NCI-H2196 (cell line): ENCODE results near the gene SVIP.
A peak's percentile ranks its signal among the peaks of the same experiment; 100 is the strongest.

Experiments
- DNase-seq: peaks from one replicate; lab custom pipeline; 2025; ENCODE audit not compliant: unreplicated experiment; lab: John Stamatoyannopoulos, UW

SVIP gene, protein sequence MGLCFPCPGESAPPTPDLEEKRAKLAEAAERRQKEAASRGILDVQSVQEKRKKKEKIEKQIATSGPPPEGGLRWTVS

GRCh38 chr11:22829231-22830081, at the start of gene SVIP:
Gene SVIP (minus strand): TSS chr11:22829801. CDS start chr11:22829748, 53 bp downstream.
- peak; percentile 96 for DNase-seq

GRCh38 chr11:22878604-22879003, 49.0 kb upstream of the SVIP start:
- no peak for DNase-seq

- DNase-seq = no peak
Observed at GRCh38 chr11:22878039-22878438, 48.4 kb upstream of the SVIP start.

GRCh38 chr11:22875869-22876473, 46.4 kb upstream of the SVIP start:
- DNase-seq = peak; percentile 85

- no peak for DNase-seq
Observed at GRCh38 chr11:22869325-22869724, 39.7 kb upstream of the SVIP start.

DNA sequence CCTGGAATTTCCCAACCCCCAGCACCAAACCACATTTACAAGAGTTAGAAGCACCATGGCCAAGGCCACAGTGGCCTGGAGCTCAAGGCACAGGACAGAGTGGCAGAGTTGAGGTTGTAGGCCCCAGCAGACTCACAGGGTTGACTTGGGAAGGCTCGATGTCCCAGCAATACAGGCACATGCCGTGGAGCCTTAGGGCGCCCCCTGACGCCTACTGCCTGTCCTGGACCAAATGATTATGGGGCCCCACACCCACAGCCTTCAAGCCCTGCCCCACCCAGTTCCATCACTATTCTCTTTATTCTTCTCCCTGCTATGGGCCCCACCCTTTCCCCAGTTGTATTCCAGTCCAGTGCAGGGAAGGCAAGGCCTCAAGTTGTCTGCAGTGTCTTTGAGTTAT, 30.6 kb upstream of the SVIP start, which contains the start of gene CCDC179:
Gene CCDC179 (minus strand): TSS at position 234 of the 400 bp plus-strand sequence. CDS start 53 bp downstream, at position 181.
- DNase-seq = no peak

DNA sequence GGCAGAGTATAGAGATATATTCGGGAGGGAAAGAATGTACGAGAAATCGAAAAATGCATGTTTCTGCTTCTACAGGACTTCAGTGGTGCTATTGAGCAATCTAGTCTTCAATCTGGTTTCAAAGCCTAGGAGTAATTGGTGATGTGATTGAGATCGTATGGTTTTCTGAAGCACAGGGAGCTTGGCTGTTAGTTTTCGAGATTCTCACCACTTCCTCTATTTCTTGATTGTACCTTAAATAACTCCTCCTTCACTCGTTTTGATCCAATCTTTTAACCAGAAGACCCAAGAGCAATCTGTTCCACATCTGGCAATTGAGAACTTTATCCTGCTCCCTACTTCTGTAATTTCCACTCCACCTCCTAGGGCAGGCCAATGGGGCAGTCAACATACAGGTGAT, 30.2 kb upstream of the SVIP start:
- DNase-seq = no peak

DNA sequence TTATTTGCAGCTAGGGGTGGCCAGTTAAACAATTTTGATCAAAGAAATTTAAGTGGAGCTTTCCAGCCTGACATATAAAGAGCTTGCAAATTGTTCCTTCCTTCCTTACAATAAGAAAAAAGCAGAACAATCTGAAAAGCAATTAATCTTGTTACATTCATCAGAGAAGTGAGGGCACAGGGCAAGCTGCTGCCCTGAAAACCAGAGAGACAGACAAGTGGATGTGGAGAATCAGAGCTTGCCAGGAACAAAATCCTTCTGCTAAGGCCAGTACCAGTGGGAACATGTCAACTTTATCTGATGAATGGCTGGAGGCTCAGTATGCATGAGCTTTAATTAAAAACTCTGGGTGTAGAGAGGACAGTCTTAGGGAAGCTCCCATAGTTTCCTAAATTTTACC, 21.9 kb upstream of the SVIP start:
- no peak for DNase-seq

DNA sequence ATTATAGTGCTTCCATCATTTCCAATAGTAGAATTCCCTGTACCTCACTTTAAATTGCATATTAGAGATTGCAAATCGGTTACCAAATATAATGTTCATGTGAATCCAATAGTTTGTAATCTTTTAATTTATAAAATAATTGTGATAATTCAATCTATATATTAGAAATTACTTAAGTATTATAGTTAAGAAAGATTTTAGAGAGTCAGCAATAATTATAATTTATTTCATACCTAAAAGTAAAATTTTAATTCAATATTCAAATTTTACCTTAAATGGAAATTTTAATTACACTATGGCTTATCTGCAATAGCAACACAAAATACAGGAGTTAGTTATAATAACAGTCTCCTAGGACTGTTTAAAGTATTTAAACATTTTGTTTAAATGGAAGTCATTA, 17.1 kb upstream of the SVIP start:
- no peak for DNase-seq

DNA sequence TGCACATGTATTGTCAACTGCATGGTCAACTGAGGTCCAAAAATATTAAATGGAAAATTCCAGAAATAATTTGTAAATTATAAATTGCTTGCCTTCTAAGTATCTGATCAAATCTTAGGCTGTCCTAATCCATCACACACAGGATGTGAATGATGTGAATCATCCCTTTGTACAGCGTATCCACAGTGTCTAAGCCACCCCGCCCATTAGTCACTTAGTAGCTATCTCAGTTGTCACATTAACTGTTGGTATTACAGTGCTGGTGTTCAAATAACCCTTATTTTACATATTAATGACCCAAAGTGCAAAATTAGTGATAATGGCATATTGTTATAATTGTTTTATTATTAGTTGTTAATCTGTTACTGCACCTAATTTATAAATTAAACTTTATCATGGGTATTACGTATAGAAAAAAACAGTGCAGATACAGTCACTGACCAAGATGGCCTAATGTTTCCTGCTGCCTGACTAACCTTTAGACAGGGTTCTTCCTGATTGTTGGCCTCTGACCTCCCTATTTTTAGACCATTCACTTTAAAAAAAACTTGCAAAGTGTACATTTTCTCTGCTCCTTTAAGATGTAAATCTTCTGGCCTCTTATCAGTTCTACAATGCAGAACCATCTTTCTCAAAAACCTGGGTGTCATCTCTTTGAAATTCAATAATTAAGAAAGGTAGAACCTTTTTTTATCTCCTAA, 2.9 kb upstream of the SVIP start:
- no peak for DNase-seq

DNA sequence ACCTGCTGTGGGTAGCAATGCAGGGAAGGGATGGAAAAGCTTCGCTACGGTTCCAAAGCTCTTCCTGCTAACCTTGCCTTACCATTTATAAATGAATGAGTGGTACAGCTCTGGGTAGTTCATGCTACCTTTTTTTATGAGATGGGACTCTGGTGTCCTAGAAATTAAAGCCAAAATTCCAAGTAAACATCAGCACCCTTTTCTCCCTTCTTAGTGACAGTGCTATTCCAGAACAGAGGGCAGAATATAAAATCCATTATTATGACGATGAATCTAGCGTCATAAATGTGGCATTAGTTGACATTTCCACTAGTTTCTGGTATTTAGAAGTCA, 447 bp upstream of the SVIP start:
- DNase-seq = no peak

- no peak for DNase-seq
Observed at GRCh38 chr11:22828373-22828772, 1.2 kb downstream of the SVIP start.

DNA sequence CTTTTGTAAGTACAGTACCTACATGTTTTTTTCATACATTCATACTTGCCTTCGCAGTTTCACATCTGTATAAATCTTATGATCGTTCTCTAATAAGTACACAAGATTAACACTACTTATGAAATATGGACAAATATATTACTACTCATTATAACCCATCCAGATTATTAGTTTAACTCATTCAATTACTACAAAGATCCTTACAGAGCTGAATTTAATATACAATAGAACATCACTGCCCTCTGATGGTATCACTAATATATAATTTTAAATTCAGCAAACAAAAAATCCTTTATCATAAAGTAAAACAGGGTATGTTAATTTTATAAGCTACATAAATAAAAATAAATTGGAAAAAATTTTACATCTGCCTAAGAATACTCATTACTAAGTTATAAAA, 7.4 kb downstream of the SVIP start:
- no peak for DNase-seq

GRCh38 chr11:22809893-22810292, 19.7 kb downstream of the SVIP start:
- no peak for DNase-seq

GRCh38 chr11:22808571-22809197, 20.9 kb downstream of the SVIP start:
- no peak for DNase-seq

GRCh38 chr11:22807855-22808570, 21.6 kb downstream of the SVIP start:
- no peak for DNase-seq

DNA sequence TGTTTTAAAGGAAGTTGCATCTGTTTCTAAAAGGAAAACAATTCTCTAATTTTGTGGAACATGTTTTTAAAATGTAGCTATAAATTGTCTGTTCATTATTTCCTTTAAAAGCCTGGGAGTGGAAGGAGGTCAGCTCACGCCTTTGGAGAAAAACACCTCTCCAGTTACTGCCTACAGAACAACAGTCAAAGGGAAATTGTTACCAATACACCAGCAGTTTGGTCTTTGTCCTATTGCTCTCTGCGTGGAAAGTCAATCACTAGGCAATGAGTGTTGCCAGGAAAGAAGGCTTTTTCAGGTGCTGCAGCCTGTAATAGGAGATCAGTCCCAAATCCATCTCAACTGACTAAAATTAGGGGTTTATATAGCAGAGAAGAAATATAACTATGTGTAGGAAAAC, 22.2 kb downstream of the SVIP start:
- DNase-seq = no peak

- no peak for DNase-seq
Observed at GRCh38 chr11:22802861-22803260, 26.7 kb downstream of the SVIP start.

DNA sequence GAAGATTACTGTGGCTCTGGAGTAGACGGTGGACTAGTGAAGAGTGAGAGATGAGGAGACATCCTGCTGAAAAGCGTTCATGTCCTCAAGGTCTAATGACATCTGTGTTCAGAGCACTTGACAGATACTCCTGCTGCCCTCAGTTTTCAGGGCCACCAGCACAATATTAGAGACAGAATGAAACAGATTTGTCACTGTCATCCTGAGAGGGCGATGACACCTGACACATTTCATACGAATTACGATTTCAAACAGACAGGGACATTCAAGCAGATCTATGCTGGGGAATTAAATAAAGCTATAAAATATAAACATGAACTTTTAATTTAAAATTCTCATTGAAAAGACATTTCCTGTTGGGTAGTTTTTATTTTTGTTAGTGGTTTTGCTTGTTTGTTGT, 29.1 kb downstream of the SVIP start:
- no peak for DNase-seq

DNA sequence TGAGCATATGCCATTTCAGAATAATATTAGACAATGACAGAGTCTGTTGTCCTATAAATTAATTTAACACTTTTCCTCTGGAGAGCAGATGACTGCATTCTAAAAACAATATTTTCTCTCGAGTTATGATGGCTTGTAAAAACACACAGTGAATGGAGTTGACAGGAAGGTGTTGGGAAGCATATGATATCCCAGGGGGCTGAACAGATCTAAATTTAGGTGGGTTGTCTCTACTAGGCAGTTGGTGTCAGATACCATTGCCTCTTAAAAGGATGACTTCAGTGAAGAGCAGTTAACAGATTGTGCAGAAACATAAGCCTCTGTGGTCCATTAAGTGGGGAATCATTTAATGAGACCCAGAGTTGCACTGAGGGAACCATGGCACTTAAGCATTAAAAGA, 30.7 kb downstream of the SVIP start:
- no peak for DNase-seq

DNA sequence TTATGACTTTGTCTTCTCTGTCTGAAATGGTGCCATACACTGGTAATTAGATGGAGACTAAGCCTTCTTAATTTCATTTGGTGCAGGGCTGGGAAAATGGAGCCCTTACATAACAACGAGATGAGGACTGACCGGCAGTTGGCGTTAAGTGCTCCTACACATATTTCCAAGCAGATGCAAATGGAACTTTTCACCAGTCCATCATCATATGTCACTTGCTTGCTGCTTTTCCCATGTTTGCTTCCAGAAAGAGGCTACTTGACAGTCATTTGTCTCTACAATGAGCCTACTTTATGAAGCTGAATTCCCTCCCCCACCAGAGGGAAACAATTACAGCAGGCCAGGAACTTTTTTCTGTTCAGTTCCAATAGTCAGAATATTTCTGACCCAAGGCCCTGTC, 32.6 kb downstream of the SVIP start:
- DNase-seq = no peak
